ENCODE data around the gene PXMP2.

GRCh38 chr12:132665149-132665491 is 22.3 kb upstream of the PXMP2 start:
- TF ChIP-seq POLR2A (IDR thresholded peaks at IDR 0.05) (no peak), CTCF (IDR thresholded peaks at IDR 0.05) (no peak)
